Fibroblast of lung (primary cell): ENCODE measurements around the gene SPATS2L. TPM values are rescaled to one million over a fixed set of nuclear protein-coding genes. Genes with fewer than 3 reads are reported as not detected.

ENCODE experiments used
- DNase-seq, 2 donors: peaks; one replicate each; pipeline versions ENCODE4 v3.0.0 to v3.0.0-alpha.2; 2010; ENCODE audit warnings: low read depth in 2 of 2
- H2AFZ ChIP-seq: 2 replicates; pipeline ENCODE4 v1.5.1; 2012; ENCODE audit warnings: low read length, control low read depth, inconsistent platforms
- H3K27ac ChIP-seq: 2 replicates; pipeline ENCODE4 v1.5.1; 2011; ENCODE audit warnings: low read length, control low read depth; ENCODE audit not compliant: insufficient read depth
- H3K27me3 ChIP-seq: 2 replicates; pipeline ENCODE4 v1.5.1; 2011; ENCODE audit warnings: mild to moderate bottlenecking, low read length; ENCODE audit not compliant: control insufficient read depth, insufficient read depth
- H3K36me3 ChIP-seq: 2 replicates; pipeline ENCODE4 v1.5.1; 2011; ENCODE audit warnings: low read length; ENCODE audit not compliant: control insufficient read depth, insufficient read depth
- H3K4me1 ChIP-seq: 2 replicates; pipeline ENCODE4 v1.5.1; 2011; ENCODE audit warnings: low read length; ENCODE audit not compliant: control insufficient read depth, insufficient read depth; ENCODE audit errors: extremely low read depth
- H3K4me2 ChIP-seq: 2 replicates; pipeline ENCODE4 v1.5.1; 2011; ENCODE audit warnings: low read length, control low read depth; ENCODE audit not compliant: insufficient read depth; ENCODE audit errors: extremely low read depth
- H3K4me3 ChIP-seq, 4 experiments: fragments of 200-600 bp in 1 of 4; sonication (generic) in 1 of 4; replicated peaks in 1 of 4; 2 replicates each; pipeline ENCODE4 v1.5.1; 2011 to 2016; ENCODE audit warnings: low read length in 4 of 4, low read depth in 3 of 4, mild to moderate bottlenecking in 3 of 4, control low read depth in 2 of 4, inconsistent platforms in 1 of 4, mixed read lengths in 1 of 4; ENCODE audit not compliant: insufficient read depth in 1 of 4; ENCODE audit errors: control extremely low read depth in 1 of 4
- H3K79me2 ChIP-seq: 2 replicates; pipeline ENCODE4 v1.5.1; 2012; ENCODE audit warnings: mild to moderate bottlenecking, low read length, inconsistent platforms; ENCODE audit not compliant: control insufficient read depth, insufficient read depth
- H3K9ac ChIP-seq: 2 replicates; pipeline ENCODE4 v1.5.1; 2011; ENCODE audit warnings: mild to moderate bottlenecking, low read length, control low read depth; ENCODE audit not compliant: insufficient read depth
- H3K9me3 ChIP-seq: 2 replicates; pipeline ENCODE4 v1.5.1; 2012; ENCODE audit warnings: low read depth, low read length; ENCODE audit not compliant: control insufficient read depth, insufficient read depth
- H4K20me1 ChIP-seq: 2 replicates; pipeline ENCODE4 v1.5.1; 2011; ENCODE audit warnings: low read length; ENCODE audit not compliant: control insufficient read depth, insufficient read depth; ENCODE audit errors: extremely low read depth
- CTCF ChIP-seq, 2 donors: IDR thresholded peaks in 1 of 2; conservative IDR thresholded peaks in 1 of 2; 1 replicate in 1 of 2; 2 replicates in 1 of 2; pipeline ENCODE4 v1.5.1; 2011 to 2012; ENCODE audit warnings: low read length in 2 of 2, control low read depth in 1 of 2, inconsistent platforms in 1 of 2, low read depth in 1 of 2, mild to moderate bottlenecking in 1 of 2
- EZH2 ChIP-seq: IDR thresholded peaks from 2 replicates; pipeline ENCODE4 v1.5.1; 2012; ENCODE audit warnings: low read length, control low read depth, mild to moderate bottlenecking; ENCODE audit errors: missing control alignments
- polyA plus RNA-seq, 2 donors: library from polyadenylated mRNA; depleted of rRNA in 1 of 2; stranded (reverse) in 1 of 2; unstranded in 1 of 2; fragments of >200 nt; gene quantifications; 2 replicates each; pipeline ENCODE4 v1.2.1, GENCODE V29; 2011 to 2012; ENCODE audit warnings: missing spikeins in 1 of 2
- total RNA-seq: library from RNA; depleted of rRNA; stranded (reverse); fragments of >200 nt; gene quantifications from 2 replicates; pipeline ENCODE4 v1.2.1, GENCODE V29; 2014

SPATS2L gene
- total and polyA plus RNA-seq, 2 donors (not counting 1 experiment from before 2014, with no cell fraction given) = 73.8 to 291 TPM

DNA sequence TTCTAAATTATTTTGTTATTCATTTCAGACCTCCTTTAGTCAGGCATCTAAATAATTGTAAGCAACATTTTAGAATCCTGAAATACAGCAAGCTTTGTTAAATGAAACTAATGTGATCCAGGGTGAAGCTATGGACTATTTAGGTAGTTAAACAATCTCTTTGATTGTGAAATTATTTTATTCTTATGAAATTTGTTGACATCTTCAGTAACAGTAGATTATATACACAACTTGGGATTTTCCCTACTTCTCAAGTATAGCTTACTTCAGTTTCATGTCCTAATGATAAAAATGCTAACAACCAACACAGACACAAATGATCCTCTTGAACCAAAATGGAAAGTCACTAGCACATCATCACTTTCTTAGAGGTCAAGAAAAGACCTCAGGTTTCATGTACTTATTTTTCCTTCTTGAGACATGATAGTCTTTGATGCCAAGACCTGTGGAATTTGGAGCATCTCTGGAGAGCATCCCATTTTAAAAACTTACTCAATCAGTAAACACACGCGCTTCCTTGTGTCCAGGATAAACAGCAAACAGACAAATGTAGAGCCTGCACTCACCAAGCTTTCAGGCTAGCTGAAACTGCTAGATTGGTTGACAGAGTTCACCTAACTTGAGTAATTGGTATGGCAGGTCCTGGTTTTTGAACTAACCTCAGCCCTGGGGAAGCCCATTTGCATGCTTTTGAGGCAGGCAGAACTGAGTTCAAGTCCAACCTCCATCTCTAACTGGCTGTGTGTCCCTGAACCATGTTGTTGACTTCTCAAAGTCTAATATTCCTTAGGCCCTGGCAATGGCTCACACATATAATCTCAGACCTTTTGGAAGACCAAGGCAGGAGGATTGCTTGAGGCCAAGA is 155.6 kb downstream of the SPATS2L start:
- H4K20me1 ChIP-seq = no peaks in the 10 kb centered on the region
- no peak for DNase-seq
- H3K9me3 ChIP-seq = no peaks in the 10 kb centered on the region
- no peaks in the 10 kb centered on the region for H3K27me3 ChIP-seq
- peaks cover 2% of the 10 kb centered on the region for H3K36me3 ChIP-seq
- no peaks in the 10 kb centered on the region for H3K79me2 ChIP-seq
- no peak overlapping the region for H3K27ac ChIP-seq
- no peaks in the 10 kb centered on the region for H3K4me1 ChIP-seq
- H3K4me3 ChIP-seq = no peak overlapping the region
- no peak for TF ChIP-seq EZH2
- H3K9ac ChIP-seq = no peak overlapping the region
- H2AFZ ChIP-seq = no peak overlapping the region
- H3K4me2 ChIP-seq = no peak overlapping the region

GRCh38 chr2:200463452-200463851 is 157.0 kb downstream of the SPATS2L start:
- Histone ChIP-seq H4K20me1 (no peaks in the 10 kb centered on the region), H3K4me1 (no peaks in the 10 kb centered on the region), H3K27me3 (no peaks in the 10 kb centered on the region), H3K9me3 (no peaks in the 10 kb centered on the region), H3K79me2 (no peaks in the 10 kb centered on the region), H3K36me3 (peaks cover 5% of the 10 kb centered on the region), H3K27ac (no peak overlapping the region), H2AFZ (no peak overlapping the region), H3K9ac (no peak overlapping the region), H3K4me3 (no peak overlapping the region), H3K4me2 (no peak overlapping the region)
- TF ChIP-seq CTCF (conservative IDR thresholded peaks at IDR 0.05 in 1 of 2, IDR thresholded peaks at IDR 0.05 in 1 of 2; ENCODE audit: low read depth in 1 of 2, low read length in 2 of 2) = no peak
- no peak for DNase-seq

DNA sequence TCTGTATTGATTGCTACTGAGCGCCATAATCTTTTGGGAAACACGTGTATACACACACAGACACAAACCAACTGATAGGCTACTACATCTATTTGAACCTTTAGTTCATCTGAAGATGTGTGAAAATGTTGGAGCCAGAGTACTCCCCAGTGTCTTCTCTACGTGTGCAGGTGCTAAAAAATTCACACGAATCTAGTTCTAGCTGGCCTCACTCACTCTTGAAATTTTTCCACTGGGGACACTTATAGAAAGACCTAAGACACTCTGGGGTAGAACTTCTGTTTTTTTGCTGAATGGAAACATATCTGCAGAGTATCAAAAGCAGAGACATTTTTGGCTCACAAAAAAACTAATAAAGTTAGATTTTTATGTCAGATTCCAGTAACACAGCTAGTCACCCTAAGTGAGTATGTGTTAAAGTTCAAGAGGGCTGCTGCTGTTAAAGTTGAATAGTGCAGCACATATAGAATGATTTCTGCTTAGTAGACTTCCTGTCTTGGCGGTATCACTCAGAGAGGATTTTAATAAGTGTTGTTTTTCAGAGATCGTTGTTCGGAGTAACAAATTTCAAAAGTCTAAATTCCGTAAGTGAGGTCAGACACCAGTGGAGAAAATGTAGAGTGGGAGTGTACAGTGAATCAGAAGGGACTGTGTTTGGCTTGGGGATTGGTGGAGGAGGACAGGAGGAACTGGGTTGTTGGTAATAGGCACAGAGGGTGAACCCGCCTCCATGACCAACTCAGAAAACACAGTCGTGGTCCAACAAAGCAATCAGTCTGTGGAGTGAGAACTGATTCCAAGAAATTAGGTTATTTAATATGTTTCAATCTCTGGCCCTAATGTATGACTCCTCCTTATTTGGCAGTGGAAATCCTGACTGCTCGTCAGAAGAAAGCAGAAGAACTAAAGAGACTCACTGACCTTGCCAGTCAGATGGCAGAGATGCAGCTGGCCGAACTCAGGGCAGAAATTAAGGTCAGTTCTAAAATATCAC is 160.2 kb downstream of the SPATS2L start:
- Histone ChIP-seq H3K27ac (peak overlapping the region; percentile 47), H2AFZ (no peak overlapping the region), H3K4me2 (peak overlapping the region; percentile 17), H3K27me3 (no peaks in the 10 kb centered on the region), H3K9ac (no peak overlapping the region), H3K4me1 (no peaks in the 10 kb centered on the region), H3K4me3 (peak overlapping the region in 1 of 4 experiments; percentile 20), H4K20me1 (no peaks in the 10 kb centered on the region), H3K79me2 (no peaks in the 10 kb centered on the region), H3K36me3 (peaks cover 14% of the 10 kb centered on the region), H3K9me3 (no peaks in the 10 kb centered on the region)
- peak in 1 of 2 donors; percentile 86 for DNase-seq
- no peak for TF ChIP-seq CTCF (conservative IDR thresholded peaks at IDR 0.05 in 1 of 2, IDR thresholded peaks at IDR 0.05 in 1 of 2; ENCODE audit: low read depth in 1 of 2, low read length in 2 of 2)
- no peak for TF ChIP-seq EZH2
